HL-60 (cell line): Measurements from ENCODE around the gene AQP10.

ENCODE experiments used
- CTCF ChIP-seq: IDR thresholded peaks from one replicate; pipeline ENCODE4 v1.5.1; 2011; ENCODE audit warnings: low read length, control low read depth, inconsistent platforms; ENCODE audit not compliant: insufficient read depth
- POLR2AphosphoS5 ChIP-seq: IDR thresholded peaks from 2 replicates; pipeline ENCODE4 v1.6.1; 2012; ENCODE audit warnings: low read depth

- TF ChIP-seq CTCF (no peak), POLR2AphosphoS5 (no peak)
Observed at GRCh38 chr1:154361357-154361756, 40.5 kb downstream of the AQP10 start.
